Subcutaneous adipose tissue (tissue), 4 donors: Measurements from ENCODE around the gene MICALL1. TPM values are rescaled to one million over a fixed set of nuclear protein-coding genes. Genes with fewer than 3 reads are reported as not detected.

Experiments used
- total RNA-seq, 4 donors: library from RNA; depleted of rRNA; stranded (reverse); fragments of >200 nt; gene quantifications; one replicate each; pipeline ENCODE4 v1.1.0, GENCODE V29; 2016
- TF ChIP-seq, protein P1 (sequence below): fragments of 450-650 bp; IDR thresholded peaks from one replicate; pipeline ENCODE4 v1.5.1; 2016; ENCODE audit warnings: low read depth, mild to moderate bottlenecking, control low read depth, antibody characterized with exemption, moderate library complexity

Gene MICALL1
- total RNA-seq, 4 donors from 2014 or later, result 6.2 to 24.5 (median 8.0) TPM

- TF ChIP-seq, protein P1, sequence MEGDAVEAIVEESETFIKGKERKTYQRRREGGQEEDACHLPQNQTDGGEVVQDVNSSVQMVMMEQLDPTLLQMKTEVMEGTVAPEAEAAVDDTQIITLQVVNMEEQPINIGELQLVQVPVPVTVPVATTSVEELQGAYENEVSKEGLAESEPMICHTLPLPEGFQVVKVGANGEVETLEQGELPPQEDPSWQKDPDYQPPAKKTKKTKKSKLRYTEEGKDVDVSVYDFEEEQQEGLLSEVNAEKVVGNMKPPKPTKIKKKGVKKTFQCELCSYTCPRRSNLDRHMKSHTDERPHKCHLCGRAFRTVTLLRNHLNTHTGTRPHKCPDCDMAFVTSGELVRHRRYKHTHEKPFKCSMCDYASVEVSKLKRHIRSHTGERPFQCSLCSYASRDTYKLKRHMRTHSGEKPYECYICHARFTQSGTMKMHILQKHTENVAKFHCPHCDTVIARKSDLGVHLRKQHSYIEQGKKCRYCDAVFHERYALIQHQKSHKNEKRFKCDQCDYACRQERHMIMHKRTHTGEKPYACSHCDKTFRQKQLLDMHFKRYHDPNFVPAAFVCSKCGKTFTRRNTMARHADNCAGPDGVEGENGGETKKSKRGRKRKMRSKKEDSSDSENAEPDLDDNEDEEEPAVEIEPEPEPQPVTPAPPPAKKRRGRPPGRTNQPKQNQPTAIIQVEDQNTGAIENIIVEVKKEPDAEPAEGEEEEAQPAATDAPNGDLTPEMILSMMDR, result no peak
Measured at GRCh38 chr22:37909766-37910165, 3.7 kb downstream of the MICALL1 start.

GRCh38 chr22:37910890-37911672 lies 5.0 kb downstream of the MICALL1 start:
- TF ChIP-seq, protein P1, result no peak

DNA sequence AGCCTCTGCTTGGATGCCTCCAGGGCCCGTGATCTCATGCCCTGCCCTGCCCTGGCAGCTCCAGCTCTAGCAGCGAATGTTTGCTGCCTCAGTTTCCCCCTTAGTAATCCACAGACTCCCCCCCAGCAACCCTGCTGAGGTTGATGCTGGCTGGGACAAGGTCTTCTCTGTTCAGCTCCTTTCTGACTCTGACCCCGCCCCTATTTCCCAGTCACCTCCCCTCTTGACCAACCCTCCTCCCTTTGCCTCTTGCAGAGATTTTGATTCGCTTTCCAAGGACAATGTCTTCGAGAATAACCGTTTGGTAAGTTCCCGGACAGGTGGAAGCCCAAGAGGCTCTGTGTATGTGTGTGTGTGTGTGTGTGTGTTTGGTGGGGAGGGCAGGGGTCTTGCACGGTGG lies 5.6 kb downstream of the MICALL1 start:
- TF ChIP-seq, protein P1, result no peak

GRCh38 chr22:37912171-37912570 lies 6.1 kb downstream of the MICALL1 start:
- TF ChIP-seq, protein P1, result no peak

GRCh38 chr22:37913233-37913721 lies 7.2 kb downstream of the MICALL1 start:
- TF ChIP-seq, protein P1, result no peak

DNA sequence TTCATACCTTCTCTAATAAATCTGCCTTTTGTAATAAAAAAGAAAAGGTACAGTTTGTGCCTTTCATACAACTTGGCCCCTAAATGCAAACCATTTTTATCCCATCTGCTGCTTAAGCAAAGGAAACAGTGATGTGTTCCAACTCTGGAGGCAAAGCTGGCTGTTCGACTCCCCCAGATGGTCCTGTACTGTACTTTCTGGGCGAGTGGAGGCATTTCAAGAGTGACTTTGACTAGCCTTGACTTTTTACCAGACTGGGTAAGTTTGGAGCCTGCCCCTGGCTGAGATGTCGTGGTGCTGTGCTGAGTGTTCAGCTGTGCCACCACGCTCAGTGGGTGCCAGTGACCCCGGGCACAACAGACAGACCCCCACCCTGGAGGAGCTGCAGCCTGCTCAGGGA lies 10.2 kb downstream of the MICALL1 start:
- TF ChIP-seq, protein P1, result no peak

- TF ChIP-seq, protein P1, result no peak
Measured at GRCh38 chr22:37917874-37918548, 11.9 kb downstream of the MICALL1 start.
